Measurements from ENCODE around the gene ATIC. TPM values are rescaled to one million over a fixed set of nuclear protein-coding genes. Genes with fewer than 3 reads are reported as not detected.

ATIC gene
- total RNA-seq, 1 experiment from 2014 or later, result 24.5 TPM

DNA sequence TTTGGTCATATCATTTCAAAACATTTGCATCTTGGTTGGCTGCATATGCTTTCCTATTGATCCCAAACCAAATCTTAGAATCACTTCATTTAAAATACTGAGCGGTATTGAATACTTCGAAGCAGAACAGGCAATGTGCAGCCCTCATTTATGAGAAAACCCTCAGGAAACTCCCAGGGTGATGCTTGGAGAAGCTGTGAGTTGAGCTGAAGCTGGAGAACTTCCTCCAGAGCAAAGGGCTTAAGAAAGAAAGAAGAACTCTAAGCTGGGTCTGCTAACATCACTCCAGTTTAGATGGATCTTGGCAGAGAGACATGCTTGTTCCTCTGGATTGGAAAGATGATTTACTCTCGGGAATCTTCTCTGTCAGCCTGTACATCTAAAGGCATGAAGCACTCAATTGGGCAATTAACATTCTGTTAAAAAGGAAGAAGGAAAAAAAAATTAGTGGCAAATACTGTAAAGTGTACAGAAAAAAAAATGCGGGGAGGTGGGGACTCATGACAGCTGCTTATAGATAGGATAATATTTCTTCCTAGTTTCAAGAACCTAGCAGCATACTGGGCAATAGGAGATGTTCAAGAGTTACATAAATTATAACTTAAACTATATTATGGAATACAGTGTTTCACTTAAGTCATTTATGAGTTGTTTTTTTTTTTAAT lies 49.5 kb downstream of the ATIC start:
- DNase-seq (ENCODE audit: low spot score), result no peak

DNA sequence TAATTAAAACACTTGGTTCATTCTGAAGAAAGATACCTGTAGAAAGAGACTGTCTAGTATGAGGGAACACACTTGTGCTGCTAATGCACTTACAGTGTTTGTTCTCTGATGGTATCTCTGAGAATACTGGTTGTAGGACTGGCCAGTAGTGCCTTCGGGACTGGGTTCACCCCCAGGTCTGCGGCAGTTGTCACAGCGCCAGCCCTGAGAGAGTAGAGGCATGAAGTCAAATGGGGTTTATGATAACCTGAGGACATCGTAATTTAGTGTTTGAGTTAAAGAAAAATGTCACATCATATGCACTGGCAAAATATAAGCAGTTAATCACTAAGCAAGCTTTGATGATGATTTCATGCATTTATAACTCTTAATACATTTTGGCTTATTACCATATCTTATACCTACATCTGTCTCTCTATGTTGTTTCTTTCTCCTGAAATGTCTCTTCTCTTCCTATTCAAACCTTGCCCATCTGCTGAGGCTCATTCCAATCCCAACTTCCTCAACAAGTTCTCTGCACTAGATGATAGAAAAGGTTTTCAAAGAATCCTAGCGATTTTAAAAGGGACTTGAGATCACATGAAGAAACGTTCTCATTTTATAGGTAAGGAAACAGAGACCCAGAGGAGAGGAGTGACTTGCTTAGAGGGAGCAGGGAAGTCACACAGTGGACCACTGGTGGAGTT lies 50.2 kb downstream of the ATIC start:
- no peak for DNase-seq (ENCODE audit: low spot score)

DNA sequence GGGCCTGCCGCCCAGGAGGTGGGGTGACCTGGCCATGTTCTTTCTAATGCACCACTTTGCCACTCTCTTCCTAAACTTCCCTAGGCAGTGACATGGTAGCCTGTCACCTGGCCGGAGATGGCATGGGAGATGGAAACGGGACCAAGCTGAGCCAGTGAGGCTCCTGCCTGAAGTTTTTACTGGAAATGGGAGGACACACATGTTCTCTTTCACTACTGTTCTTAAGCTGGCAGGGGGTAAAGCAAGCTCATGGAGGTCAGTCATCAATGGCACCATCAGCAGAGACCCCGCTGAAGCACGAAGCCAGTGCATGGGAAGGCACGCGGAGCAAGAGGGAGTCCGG lies 50.7 kb downstream of the ATIC start:
- DNase-seq (ENCODE audit: low spot score), result no peak

DNA sequence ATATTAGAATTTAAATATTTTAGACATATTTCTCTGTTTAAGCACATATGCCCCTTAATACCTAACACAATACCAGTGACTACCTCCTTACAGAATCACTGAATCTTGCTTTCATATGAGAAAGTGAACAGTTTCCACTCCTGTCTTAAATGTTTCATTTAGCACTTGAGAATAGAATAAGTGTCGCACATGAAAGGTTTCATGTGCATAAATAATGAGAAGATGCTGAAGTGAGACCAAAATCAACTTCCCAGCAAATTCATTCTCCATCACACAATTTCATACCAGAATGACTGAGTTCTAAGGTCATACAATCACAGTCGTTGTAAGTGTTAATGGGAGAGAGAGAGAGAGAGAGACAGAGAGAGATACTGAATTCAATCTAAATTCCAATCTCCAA lies 51.2 kb downstream of the ATIC start:
- DNase-seq (ENCODE audit: low spot score), result no peak

DNA sequence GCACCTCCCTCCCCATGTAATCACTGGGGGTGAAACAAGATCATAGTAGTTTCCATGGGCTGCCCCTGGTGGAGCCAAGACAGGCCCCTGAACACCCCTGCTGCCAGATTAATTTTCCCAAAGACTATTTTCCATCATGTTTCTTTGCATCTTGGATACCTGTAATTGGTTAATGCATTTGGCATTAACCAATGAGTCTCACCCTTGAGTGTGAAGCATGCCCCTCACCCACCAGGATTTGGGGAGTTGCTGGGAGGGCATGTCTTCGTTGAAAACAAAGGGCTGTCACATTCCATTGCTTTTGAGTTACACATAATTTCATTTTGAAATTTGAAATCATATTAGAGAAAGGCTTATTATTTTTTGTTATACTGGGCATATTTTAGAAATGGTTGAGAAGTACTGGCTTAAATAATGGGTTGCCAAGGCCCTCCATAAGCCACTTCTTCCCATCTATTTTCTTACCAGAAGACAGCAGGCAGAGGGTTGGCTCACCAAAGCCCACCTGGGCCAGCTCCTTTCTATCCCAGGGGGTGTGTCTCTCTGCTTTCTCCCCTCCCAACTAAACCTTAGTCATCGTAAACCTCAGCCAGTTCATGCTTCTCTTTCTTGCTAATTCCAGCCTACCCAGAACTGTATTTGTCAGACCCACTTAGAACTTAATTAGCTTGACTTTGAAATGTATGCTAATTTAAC lies 51.8 kb downstream of the ATIC start:
- no peak for DNase-seq (ENCODE audit: low spot score)

DNA sequence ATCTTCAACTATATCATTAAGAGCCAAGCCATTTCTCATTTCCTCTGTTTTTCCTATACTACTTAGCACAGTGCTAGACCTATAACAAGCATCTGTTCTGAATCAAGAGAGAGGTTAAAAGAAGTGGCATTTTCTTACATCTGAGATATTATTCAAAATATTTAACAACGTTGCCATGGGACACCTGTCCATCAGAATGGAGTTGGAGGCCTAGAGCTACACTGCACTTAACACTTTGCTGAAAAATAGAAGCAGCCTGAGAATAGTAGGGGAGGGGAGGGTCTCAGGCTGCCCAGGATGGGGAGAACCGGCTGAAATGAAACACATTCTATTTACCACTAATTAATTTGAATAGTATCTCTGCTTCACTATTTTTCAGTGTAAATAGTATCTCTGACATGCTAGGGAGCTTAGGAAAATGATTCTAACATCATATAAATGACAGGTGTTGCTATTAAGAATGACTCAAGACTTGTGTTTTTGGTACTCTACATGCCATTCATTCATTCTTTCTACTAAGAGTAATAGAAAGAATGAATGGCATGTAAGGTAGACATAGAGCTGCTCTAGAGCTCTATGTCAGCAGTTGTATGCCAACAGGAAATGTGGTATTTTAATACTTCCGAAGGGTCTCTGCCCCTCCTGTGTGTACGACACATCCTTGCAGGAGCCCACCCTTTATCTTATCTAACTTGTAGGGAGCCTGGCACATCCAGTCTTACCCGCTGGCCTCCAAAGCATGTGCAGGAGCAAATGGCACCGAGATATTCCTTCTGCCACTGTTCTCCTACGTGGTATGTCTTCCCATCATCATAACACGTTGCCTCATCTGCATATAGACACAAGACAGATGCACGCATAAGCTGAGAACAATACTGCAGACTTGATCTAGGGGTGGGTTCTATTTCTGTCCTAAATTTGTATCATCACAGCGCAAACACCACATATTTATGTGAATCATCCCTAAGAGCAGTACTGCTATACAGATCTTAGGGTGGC lies 52.6 kb downstream of the ATIC start:
- no peak for DNase-seq (ENCODE audit: low spot score)

DNA sequence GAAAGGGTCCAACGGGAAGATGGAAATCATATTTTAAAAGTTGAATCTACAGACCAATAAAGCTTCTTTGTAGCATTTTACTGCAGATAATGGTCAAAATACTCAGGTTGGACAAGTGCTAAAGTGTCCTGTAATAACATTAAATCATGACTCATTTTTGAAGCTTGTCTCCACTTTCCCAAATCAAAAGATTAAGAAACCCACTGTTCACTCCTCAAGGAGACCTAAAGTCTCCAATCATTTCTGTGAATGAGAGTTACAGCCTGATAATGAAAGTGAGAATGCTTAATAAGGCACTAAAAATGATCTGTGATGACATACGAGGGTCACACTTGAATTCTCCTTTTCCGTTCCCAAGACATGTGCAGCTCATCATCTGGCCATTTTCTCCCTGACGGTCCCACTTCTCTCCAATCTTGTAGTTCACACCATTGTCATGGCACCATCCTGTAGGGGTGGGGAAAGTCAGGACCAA lies 53.4 kb downstream of the ATIC start:
- no peak for DNase-seq (ENCODE audit: low spot score)

DNA sequence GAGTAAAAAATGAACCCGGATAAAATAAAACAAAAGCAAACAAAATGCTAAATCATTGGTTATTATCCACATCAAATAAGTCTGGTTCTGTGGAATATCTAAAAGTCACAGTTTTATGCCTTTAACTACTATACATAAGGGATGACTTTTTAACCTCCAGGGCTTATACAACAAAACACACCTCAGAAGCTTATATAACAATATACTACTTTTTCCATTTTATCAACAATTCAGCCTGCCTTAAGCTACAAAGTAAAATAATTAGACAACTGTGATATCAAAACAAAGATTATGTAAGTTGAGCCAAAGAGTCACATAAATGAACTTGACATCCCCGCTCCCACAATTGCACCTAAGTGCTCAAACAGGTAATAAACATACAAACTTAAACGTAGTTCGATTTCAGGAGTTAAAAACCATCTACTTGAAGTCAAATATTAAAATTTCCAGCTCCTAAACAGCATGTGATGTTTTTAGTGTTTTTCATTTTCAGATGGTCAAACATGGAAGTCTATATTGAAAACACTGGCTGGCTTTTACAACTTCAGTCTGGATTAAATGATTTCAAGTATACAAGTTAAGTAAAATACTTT lies 54.7 kb downstream of the ATIC start:
- no peak for DNase-seq (ENCODE audit: low spot score)

DNA sequence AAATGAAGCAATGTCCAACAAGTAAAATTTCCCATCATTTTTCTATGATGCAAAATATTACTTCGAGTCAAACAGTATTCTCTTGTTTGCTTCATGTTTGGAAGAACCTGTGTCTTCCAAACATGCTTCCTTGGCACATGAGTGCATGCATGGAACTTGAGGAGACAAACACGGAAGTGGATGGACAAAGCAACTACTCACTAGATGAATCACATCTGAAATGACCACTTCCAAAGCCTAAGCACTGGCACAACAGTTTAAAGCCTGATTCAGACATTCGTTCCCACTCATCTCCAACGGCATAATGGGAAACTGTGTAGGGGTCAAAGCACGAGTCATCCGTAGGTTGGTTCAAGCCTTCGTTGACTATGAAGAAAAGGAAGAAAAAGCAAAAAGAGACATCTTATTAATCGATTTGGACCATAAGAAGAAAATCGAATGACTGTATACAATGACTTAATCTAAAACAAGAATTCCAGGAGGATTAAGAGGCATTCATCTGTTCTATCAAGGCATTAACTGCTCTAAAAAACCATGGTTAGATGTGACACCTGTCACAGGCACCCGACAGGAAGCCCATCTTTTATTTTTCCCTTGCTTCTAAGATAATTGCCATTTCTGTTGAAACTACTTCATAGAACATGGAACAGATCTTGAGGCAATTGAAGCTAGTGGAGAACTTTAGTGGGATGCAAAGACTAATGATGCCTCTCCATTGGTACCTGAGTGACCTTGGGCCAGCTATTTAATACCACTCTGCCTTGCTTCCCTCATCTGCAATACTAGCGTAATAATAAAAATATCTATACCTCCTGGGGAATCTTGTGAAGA lies 56.0 kb downstream of the ATIC start:
- no peak for DNase-seq (ENCODE audit: low spot score)

DNA sequence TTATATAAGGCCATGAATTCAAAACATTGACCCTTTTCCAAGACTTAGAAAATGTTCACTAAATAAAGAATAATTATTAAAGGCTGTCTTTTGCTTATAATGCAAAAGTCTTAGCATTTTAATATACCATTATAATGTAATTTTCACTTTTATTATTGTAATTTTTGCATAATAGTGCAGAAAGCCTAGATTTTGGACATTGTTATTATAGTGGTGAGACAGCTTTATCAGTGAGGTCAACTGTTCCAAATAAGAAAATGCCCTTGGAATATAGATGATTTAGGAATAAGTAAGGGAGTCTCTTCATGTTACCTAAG lies 56.6 kb downstream of the ATIC start:
- no peak for DNase-seq (ENCODE audit: low spot score)

DNA sequence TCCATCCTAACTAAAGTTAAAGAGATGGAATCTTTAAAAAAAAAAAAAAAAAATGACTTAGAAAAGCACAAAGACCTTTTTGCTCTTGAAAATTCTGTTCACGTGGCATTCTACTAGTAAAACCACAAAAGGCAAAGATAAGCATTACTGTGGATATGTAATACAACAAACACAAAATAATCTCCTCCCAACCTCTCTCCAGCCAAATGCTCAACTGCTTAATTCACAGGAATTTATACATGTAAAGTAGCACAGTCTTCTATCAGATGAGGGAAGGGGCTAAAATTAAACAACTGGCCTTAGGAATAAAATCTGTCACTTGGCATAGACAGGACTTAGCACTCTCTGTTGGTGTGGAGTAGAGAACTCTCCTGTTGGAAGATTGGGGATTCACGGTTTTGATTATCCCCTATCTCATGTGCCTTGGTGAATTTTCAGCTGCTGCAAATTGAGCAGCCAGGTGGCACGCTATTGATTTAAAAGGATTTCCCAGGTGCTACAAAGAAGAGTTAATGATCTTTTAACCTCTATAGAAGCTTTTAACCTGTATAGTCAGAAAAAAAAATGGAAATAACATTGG lies 57.4 kb downstream of the ATIC start:
- no peak for DNase-seq (ENCODE audit: low spot score)

DNA sequence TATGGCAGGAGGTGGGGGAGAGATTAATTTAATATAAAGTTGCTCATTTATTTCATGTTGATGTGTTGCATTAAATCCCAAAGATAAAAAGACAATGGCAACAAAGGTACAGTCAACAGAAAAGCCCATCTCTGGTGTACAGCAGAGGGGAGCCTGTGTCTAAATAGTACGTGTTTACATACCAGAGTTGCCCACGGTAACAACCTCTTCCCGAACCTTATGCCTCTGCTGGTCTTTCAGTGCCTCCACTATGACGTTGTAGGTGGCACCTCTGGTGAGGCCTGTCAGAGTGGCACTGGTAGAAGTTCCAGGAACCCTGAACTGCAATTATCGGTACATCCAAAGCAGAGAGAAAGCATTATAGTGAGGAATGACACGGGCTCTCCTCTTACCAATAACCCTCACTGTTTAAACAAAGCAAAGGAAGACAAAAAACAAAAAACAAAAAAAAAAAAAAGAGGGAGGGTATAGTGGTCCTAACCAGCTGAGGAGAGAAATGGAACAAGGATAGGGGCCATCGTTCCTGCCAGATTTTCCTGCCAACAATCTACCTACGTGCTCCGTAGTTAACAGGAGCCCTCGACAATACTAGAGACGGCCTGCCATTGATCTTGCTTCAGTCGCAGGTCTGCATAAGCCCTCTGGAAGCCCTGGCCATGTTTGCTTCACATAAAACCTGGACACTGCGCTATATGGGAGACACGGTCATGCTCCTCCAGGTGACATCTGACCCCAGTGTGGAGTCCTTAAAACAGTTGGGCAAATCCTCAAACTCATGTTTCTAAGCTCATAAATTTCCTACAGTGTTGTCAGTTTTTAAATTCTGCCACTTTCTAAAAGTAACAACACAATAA lies 58.5 kb downstream of the ATIC start:
- DNase-seq (ENCODE audit: low spot score), result no peak

DNA sequence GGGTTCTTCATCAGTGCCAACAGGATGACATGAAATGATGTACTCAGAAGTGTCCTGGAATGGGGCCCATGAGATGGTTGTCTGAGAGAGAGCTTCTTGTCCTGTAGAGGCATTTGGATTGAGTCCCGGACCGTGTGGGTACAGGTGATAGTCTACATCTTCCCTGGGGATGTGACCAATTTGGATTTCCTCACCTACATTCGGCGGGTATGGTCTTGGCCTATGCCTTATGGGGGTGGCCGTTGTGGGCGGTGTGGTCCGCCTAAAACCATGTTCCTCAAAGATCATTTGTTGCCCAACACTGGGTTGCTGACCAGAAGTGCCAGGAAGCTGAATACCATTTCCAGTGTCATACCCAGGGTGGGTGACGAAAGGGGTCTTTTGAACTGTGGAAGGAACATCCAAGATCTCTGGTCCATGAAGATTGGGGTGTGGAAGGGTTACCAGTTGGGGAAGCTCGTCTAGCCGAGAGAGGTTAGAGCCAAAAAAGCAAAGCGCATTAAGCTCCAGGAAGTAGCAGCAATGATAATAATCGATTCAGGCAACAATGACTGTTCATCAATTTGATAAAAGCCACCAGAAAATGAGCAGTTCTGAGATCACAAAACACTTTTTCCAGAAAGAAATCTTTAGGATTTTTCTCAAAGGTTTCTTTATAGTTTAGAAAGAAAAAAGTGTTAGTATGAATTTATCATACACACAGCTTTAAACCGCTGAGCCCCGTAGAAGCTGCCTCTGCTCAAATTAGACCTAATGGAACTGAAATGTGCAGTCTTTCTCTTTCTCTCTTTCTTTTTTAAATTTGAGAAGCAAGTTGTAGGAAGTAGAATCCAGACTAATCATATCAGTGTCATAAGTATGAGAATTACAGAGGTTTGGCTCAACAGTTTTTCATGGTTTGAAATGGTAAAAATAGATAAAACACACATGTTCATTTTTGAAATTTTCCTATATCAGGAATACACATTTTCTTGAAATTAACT lies 60.3 kb downstream of the ATIC start:
- no peak for DNase-seq (ENCODE audit: low spot score)

DNA sequence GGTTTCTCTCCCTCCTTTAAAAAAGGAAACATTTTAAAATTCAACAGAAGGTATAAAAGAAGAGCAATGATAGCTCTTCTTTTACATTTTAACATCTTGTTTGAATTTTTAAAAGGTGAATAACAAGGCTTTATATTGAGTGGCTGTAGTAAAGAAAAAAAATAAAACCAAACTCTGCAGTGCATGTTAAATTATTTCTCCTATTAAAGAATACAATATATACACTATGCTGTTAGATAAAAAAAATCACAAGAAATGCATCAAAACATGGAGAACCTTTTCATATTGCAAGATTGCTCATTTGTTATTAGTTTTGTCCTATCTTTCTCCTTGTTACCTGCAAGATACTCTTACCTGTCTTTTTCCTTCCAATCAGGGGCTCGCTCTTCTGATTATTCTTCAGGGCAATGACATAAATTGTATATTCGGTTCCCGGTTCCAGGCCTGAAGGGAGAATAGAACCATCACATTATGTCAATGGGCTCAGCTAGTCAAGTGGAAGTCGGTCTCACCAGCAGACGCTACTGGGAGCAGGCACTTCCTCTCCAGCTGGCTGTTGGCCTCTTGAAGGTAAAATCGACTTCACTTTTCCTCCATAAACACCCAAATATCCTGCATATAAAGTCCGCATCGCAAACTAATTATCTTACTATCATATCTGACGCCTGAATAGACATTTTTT lies 61.2 kb downstream of the ATIC start:
- DNase-seq (ENCODE audit: low spot score), result no peak

DNA sequence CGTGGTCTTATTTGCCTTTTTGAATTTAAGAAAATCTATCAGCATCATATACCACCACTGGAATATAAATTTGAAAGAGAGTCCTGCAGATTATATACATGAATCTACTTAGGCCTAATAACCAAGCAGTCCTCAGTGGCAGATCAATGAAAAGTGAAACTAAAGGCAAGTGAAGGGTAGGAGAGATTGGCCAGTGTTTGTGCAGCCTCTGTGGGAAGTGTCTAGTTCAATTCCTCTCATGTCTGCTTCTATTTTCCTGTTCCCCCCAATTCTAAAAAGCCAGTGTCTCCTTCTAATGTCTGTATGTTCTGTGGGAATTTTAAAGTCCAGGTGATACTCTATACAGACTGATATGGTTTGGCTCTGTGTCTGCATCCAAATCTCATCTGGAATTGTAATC lies 62.1 kb downstream of the ATIC start:
- no peak for DNase-seq (ENCODE audit: low spot score)

DNA sequence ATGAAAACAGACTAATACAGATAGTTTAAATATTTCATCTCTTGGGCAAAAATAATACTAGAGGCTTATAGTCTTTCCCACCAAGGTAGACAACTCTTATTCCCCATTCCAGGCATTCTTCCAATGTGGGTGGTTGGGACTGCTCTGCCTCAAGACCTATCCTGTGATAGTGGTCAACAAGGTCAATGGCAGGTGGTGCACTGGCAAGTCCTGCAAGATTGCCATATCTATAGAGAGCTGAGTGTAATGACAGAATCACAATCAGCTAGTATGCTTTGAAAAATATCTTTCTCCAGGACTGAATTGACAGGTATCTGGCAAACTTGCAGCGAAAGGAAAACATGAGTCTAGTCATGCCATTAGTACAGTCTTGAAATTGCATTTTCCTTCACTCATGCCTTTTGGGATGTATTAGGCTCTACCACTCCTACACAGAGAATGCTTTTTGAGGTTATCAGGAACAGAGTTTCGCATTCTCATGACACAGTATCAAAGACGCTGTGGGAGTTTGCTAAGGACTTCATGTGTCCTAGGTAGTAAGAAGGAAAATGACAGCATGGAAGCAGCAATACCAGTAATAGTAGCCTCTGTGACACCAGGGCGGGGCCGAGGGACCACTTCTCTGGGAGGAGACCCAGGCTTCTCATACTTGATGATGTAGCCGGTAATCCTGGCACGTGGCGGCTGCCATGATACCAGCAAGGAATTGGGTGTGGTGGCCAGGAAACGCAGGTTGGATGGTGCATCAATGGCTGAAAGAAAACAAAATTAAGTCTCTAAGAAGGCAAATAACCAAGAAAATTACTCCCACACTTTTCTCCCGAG lies 63.0 kb downstream of the ATIC start:
- DNase-seq (ENCODE audit: low spot score), result no peak

DNA sequence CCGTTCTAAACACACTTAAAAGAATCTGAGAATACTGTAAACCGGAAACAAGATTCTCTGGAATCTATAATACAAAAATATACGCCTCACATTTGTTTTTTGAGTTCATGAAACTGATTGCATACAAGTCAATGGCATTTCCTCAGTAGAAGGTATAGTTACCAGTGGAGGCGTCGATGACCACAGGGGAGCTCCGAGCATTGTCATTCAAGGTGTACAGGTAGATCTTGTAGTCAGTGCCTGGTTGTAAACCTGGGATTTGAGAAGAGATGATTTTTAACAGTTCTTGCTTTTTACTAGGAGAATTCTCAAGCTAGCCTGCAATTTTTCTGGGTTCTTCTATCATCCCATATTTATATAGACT lies 63.6 kb downstream of the ATIC start:
- no peak for DNase-seq (ENCODE audit: low spot score)
